Stimulated activated CD4-positive, alpha-beta T cell treated with anti-CD3 and anti-CD28 coated beads, Interleukin-2, amount 100 ng/mL, for 24 hours (primary cell): Measurements from ENCODE around the gene TMTC3.
"Not testable (repeated sequence)": the region's sequence is repeated elsewhere in the genome, so short reads cannot be mapped to it uniquely, and the experiment has no call there.

Source experiments
- DNase-seq, 2 donors: peaks; one replicate each; pipeline ENCODE4 v3.0.0-alpha.2; 2020

TMTC3 gene

GRCh38 chr12:88141774-88142609, at the start of gene TMTC3, which contains the start of gene CEP290:
Gene TMTC3 (plus strand): TSS chr12:88142307. CDS start chr12:88148316, 6,009 bp downstream.
Gene CEP290 (minus strand): TSS chr12:88142088. CDS start chr12:88141307, 781 bp downstream.
- DNase-seq: peak; percentile 87 to 91

- no peak for DNase-seq
Measured at GRCh38 chr12:88092771-88093170, 49.3 kb upstream of the TMTC3 start.

DNA sequence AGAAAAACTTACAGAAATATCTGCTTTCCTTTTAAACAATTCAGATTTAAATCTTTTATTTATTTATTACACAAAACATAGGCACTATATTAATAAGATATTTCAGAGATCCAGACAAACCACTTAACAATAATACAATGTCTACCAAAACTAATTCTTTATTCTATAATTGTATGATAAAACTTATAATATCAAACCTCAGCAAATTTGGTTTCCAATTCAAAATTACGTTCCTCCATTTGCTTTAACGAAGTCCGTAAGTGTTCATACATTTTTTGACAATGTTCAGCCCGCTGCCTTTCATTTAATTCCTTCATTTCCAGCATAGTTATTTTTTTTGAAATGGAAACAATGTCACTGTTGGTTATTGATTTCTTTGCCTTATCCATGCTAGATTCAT, 48.5 kb upstream of the TMTC3 start:
- DNase-seq: no peak

DNA sequence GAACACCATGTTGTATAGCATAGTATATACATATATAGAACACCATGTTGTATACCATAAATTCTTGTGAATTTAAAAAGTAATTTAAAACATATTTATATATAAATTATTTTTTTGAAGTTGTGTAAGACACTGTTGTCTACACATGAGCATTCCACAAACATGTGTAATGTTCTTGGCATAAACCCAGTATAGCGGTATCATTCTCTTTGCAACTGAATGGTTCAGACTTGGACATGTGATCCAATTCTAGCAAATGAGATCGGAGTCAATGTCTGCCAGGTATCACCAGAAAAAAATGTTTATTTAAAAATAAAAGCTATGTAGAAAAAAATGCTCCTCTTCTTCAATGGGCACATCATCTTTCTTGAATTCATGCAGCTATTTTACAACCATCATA, 34.1 kb upstream of the TMTC3 start:
- DNase-seq: no peak

GRCh38 chr12:88111074-88111652, 30.9 kb upstream of the TMTC3 start:
- DNase-seq: no peak

DNA sequence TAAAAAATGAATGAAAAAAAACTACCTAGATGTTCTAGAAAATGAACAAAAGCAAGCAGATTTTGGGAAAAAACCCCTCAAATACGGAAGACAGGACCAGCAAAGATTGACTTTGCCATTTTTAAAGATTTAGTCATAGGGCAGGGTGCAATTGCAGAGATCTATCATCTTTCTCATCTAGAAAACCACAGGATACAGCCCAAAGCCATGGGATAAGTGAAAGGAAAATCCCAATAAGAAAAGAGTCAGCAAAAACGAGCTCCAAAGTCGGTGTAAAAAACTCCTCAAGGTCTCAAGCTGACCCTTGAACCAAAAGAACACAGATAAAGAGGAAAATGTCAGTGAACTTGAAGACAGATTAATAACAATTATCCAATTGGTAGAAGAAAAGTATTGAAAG, 28.2 kb upstream of the TMTC3 start:
- no peak for DNase-seq

GRCh38 chr12:88122666-88123065, 19.4 kb upstream of the TMTC3 start:
- no peak for DNase-seq

DNA sequence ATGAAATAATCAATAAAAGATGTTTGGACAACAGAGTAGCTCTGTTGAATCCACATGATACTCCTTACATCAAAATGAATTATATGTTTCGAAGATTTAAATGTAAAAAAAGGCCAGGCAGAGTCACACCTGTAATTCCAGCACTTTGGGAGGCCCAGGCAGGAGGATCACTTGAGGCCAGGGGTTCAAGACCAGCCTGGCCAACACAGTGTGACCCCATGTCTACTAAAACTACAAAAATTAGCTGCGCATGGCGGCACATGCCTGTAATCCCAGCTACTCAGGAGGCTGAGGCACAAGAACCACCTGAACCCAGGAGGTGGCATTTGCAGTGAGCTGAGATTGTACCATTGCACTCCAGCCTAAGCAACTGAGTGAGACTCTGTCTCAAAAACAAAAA, 15.0 kb upstream of the TMTC3 start:
- DNase-seq: no peak

DNA sequence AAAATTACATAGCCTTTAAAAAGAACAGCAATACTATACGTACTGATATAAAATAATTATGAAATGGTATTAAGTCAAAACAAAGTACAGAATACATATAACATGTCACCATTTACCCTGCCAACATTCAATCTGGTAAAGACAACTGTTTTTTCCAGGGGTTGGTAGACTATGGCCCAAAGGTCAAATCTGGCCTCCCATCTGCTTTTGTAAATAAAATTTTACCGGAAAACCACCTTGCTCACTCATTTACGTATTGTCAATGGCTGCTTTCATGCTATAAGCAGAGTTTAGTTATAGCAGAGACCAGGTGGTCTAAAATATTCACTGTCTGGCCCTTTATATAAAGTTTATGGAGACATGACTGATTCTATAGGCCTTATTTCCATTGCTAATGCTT, 14.3 kb upstream of the TMTC3 start:
- DNase-seq: no peak

- DNase-seq: no peak
Measured at GRCh38 chr12:88132392-88132791, 9.7 kb upstream of the TMTC3 start.

DNA sequence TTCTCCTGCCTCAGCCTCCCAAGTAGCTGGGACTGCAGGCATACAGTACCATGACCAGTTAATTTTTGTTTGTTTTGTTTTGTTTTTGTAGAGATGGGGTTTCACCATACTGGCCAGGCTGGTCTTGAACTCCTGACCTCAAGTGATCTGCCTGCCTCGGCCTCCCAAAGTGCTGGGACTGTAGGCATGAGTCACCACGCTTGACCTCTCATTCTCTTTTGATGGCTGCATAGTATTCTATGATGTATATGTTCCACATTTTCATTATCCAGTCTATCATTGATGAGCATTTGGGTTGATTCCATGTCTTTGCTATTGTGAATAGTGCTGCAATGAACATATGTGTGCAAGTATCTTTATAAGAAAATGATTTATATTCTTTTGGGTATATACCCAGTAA, 8.9 kb upstream of the TMTC3 start:
- DNase-seq: not testable (repeated sequence)

DNA sequence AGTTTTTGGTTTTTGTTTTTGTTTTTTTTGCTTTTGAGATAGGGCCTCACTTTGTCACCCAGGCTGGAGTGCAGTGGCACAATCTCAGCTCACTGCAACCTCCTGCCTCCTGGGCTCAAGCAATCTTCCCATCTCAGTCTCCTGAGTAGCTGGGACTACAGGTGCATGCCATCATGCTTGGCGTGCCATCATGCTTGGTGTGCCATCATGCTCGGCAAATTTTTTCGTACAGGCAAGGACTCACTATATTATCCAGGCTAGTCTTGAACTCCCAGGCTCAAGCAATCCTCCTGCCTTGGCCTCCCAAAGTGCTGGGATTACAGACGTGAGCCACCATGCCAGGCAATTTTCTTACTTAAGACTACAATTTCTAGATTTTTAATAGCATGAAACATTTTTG, 2.4 kb upstream of the TMTC3 start:
- DNase-seq: not testable (repeated sequence)

DNA sequence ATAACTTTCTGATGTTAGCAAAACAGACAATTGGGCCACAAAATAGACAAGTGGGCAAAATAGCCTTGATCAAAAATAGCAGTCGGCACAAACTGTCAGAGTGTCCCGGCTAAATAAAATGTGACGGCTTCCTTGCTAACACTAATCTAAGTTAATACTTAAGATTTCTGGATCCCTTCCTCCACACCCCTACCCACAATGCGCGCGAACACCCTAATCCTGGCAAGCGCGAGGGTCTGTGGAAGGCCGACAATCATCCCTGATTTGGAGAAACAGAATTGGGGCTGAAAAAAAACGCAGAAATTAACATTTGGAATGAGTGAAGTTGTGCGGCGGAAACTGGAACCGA, 708 bp upstream of the TMTC3 start:
- DNase-seq: no peak

DNA sequence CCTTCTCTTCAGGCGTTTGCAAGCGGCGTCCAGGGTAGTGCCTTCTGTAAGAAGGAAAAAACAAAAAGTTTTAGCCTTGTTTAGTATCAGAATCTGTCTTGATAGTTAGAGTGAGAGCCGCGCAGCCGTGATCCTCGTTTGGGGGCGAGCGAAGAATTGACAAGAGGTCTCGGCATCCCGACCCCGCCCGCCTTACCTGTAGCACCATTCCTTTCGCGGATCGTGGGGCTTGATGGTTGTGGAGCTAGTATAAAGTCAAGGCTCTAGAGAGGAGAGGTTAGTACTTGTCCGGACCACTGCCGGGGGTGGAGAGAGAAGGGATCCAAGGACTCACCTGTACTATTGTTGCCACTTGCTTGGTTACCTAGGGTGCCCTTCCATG, 494 bp downstream of the TMTC3 start:
- peak; percentile 32 to 41 for DNase-seq

DNA sequence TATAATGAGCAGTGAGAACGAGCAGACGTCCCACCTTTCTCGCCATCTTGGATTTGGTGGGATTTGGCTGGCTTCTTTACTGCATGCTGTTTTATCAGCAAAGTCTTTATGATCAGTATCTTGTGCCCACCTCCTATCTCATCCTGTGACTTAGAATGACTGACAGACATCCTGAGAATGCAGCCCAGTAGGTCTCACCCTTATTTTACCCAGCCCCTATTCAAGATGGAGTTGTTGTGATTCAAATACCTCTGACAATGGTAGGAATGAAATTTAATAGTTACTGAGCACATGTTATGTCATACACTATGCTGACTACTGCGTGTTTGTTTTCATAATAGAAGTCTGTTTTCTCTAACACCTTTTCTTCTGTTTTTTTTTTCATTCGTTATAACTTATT, 1.9 kb downstream of the TMTC3 start:
- no peak for DNase-seq

DNA sequence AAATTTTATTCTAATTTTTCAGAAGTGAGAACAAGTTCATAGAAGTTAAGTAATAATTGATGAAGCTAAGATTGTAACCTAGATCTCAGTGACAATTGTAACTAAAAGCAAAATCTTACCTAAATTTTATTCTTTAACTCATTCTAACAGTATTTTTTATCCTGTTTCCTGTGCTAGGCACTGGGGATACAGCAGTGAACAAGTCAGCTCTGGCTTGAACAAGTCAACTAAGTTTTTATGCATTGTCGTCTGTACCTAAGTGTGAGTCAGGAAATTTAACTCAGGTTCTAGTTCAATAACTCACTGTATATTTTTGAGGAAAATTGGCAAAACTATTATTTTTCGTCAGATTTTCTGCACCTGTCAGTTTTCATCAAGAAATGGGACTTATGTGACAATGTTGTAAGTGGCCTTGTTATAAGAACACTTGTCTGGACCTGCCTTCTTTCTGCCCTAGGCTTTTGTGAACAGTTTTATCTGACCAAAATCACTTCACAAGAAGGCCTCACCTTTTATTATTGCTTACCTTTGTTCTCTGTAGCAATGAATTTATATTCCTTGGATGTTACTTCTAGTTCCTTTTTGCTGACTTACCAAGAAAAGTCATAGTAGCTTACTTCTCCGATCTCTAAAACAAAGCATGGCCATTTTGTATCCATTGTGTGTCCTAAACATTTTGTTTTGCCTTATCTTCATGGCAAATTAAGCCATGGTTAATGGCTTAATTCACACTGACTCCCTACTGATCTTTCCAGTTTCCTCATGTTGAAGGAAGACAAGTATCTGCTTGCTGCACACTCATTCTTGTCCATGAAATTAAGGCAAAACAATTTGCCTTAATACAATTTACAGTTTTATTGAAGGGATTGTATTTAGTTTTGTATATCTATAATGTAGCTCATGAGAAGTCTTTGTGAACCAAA, 2.7 kb downstream of the TMTC3 start:
- DNase-seq: no peak

DNA sequence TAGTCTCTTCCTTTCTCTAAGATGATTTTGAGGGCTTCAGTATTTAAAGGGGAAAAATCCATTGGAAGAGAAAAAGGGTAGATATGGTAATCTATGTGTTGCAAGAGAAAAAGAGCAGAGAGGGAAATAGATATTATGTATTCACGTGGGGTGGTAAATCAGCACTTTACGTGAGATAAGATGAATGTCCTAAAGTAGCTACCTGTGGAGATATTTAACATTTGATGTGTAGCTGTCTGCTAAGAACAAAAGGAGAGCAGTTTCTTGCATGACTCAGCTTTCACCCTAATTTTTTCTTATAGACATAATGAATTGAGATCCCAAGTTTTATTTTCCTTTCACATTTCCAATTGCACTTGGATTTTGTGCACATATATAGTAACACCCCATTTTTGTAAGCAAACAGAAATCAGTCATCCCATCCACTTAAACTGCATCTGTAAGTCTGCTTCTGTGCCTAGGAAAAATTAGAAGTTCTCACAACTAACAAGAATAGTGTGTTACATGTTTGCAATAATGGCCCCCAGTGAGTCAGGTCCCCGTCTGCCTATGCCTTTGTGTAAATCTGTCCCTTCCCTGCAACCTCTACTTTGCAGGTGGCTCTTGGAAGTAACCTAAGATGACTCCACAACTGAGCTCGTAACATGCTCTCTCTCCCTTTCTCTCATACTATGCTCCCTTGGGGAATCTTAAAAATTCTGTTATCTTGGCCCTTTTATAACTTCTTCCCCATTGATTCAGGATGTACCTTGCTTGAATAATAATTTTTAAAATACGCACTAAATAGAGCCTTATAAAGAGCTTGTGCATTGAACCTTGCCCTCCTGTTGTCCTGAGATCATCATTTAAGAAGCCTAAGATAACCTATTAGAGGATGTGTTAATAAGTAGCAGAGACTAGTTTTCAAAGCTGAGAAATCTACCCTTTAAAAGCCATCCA, 3.7 kb downstream of the TMTC3 start:
- DNase-seq: no peak

DNA sequence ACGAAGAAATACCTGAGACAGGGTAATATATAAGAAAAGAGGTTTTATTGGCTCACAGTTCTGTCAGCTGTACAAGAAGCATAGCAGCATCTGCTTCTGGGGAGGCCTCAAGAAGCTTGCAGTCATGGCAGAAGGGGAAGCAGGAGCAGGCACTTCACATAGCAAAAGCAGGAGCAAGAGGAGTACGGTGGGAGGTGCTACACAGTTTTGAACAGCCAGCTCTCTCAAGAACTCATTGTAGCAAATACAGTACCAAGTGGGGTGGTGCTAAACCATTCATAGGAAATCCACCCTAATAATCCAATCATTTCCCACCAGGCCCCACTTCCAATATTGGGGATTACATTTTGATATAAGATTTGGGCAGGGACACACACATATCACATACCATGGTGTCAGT, 8.0 kb downstream of the TMTC3 start:
- no peak for DNase-seq

GRCh38 chr12:88153959-88154358, 11.9 kb downstream of the TMTC3 start:
- no peak for DNase-seq

DNA sequence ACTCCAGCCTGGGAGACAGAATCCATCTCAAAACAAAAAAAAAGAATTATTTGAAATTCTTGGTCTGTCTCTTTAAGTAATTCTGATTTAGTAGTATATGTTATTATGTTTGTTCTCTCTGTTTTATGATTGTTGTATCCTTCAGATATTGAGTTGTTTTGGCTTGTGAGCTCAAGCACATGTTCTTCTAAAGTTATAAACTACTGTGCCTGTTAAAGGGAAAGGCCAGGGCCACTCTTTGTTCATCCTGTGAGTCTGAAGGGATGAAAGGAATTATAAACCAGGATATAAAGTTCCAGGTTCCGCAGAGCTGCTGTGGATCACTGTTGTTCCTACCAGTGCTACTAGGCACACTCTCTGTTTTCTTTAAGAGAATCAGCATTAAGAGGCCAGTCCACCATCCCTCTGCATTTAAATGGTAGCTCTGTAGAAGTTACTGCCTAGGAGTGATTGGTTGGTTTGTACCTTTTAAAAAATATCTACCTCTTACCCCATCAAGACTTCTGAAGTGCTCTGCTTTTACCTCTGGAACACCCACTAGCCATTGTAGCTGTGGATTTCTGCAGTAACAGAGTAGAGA, 14.1 kb downstream of the TMTC3 start:
- no peak for DNase-seq

DNA sequence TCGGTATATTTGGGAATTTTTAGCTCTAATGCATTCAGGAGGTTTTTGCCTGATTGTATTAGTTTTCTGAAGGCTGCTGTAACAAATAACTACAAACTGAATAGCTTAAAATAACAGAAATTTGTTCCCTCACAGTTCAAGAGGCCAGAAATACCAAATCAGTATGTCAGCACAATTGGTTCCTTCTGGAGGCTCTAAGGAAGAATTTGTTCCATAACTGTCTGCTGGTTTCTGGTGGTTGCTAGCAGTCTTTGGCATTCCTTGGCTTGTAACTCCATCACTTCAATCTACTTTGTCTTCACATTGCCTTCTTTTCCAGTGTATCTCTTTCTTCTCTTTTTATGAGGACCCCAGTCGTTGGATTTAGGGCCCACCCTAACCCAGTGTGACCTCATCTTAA, 21.3 kb downstream of the TMTC3 start:
- DNase-seq: no peak

GRCh38 chr12:88166179-88166578, 24.1 kb downstream of the TMTC3 start:
- DNase-seq: no peak
